Epidermal melanocyte (primary cell): ENCODE measurements around the gene CASP12.

Experiments
- DNase-seq: peaks from one replicate; pipeline ENCODE4 v3.0.0; 2011; ENCODE audit warnings: low spot score; ENCODE audit not compliant: insufficient read length

CASP12 gene

DNA sequence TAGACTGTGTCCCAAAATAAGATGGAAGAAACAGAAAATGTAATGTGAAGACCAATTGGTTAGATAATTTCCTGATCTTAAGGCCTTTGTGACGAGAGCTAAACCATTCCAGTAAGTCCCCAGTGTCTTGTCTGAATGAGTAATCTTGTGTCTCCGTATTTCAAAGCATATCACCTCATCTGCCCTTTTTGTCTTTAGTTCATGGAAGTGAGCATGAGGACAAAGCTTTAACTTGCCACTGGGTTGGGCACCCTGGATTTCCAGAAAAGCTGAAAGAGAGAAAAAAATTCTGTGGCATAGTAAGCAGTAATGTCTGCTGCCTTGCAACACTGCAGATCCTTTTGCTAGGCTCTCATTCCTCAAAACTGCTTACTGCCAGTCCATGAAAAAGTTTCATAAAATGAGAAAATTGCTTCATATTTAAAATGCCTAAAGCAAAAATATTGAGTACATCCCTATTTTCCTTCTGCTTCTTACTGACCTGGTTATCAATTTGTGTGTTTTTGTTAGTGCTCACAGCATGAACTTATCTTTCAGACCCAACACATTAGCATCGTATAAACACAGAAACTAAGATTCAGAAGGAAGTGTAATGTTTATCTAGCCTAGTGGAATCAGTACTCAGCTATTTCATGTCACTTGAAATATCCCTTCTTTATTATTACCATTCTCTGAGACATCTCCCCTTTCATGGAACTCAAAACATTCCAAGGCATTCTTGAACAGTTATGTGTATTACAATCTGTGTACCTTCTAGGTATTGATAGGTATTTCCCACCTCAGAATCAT, 5.3 kb downstream of the CASP12 start:
- no peak for DNase-seq

DNA sequence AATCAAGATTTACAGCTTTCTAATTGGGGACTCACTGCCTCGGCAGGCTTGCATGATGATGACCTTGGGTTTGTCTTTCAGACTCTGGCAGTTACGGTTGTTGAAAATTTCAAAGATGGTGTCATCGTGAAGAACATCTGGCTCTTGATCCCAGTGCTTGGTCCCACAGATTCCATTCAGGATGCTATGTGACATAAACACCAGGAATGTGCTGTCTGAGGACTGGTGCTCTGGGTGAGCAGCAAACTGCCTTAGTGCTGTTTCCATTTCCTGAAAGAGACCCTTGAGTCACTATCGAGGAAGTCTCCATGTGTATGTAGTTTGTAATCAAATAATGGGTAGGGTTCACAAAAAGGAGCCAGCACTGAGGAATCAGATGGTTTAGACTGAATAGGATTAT, 7.1 kb downstream of the CASP12 start:
- DNase-seq: no peak

DNA sequence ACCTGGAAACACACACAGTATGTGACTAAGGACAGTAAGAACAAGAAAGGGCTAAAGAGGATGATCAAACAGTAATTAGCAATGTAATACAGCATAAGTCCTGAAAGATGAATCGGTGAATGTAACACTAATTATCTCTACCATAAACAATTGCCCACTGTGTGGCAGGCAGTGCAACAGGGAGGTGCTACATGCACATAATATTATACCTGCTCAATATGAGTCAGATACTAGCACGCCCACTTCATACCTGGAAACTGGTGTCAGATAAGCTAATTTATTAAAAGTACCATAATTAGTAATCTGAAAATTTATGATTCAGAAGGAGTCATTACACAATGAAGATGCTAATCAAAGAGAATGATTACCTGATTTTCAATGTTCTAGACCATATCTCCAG, 14.9 kb downstream of the CASP12 start:
- no peak for DNase-seq

DNA sequence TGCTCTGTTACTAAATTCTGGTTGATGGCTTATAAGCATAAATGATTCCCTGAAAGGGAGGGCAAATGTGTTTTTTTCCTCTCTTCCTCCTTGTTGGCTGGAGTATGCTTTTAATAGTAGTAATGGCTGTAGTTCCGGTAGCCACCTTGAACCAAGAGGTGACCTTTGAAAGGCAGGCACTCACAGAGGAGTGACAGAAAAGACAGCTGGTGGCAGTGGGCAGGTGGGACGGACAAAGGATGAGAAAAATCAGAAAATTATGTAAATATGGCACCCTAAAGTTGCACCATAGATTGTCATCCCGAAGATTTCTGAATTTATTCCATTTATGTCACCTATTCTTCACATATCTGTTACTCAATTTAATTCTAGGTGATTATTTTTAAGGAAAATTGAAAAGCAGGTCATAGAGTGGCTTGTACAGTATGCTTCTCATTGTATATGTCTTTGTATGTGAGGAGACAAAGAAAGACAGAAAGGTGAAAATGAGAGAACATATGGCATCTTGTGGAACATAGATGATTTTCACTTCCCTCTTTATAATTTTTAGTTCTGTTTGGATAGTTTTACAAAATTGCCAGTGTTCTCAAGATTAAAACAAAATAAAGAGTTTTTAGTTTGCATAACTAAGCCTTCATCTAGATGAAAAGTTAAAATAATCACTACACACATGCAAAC, 17.0 kb downstream of the CASP12 start:
- no peak for DNase-seq

DNA sequence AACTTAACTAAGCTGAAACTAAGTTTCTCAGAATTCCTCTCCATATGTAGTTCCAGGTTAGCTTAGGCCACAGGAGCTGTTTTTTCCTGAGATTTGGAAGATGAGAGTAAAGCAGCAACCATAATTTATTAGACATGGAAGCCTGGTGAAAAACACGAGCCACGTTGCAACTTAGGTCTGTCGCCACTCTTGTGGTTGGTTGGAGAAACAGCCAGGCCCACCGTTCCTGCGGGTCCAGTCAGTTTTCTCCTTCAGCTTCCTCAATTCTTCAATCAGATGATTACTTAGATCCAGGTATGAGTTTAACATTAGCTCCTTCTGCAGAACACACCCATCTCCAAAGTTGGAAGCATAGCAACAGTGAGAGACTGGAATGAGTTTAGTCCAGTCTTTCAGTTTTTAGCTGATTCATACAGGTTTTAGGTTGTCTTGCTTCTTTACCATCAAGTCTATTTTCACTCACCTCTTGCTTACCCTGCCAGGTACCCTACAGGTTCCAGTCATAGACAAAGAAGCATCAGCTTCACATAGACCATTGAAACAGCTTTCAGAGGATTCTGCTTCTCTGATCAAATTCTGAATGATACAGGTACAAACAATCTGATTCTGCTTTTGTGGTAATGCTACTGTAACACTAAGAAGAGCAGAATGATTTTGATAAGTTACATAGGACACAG, 18.6 kb downstream of the CASP12 start:
- DNase-seq: no peak

DNA sequence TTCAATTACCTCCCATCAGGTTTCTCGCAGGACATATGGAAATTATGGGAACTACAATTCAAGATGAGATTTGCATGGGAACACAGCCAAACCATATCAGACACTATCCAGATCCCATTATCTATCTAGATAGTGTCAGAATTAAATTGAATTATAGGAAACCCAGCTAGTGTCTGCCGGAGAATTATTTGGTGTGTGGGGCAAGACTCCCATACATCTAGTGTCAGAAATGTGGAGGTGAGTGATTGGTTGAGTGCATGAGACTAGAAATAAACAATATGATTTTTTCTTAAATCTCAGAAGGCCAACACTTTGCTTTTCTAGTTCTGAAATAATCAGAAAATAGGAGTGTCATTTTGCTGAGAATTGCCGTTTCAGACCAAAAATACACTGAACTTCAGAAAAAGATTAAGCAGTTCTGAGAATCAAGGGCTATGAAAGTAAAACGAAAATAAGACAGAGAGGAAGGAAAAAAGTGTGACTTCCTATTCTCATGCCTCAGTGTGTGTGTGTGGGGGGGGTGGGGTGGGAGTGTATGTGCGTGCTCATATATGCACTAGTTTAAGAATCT, 21.3 kb downstream of the CASP12 start:
- DNase-seq: no peak

DNA sequence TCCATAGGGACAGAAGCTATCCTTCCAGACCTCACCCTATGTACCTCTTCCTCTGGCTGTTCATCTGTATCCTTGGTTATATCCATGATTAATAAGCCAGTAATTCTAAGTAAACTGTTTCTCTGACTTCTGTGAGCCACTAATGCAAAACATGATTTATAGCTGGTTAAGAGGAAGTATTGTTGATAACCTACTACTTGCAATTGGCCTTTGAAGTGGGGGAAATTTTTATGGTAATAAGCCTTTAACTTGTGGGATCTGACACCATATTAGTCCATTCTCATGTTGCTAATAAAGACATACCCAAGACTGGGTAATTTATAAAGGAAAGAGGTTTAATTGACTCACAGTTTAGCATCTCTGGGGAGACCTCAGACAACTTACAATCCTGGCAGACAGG, 21.9 kb downstream of the CASP12 start:
- no peak for DNase-seq

DNA sequence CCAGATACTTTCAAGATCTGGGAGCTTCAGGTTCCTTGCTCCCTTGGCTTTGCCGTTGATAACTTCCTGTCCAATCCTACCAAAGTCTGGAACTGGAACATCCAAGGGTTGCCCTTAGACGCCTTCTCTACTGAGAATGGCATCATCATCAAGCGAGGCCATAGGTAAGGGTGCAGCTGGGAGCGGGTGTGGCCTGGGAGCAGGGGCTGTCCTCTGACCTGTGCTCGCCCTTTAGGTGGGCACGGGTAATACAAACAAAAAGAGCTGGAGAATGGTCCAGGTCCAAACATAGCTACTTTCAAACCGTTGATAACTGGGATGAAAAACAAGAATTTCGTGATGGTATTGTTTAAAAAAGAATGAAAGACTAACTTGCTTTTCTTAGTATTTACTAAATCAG, 25.0 kb downstream of the CASP12 start:
- DNase-seq: no peak

DNA sequence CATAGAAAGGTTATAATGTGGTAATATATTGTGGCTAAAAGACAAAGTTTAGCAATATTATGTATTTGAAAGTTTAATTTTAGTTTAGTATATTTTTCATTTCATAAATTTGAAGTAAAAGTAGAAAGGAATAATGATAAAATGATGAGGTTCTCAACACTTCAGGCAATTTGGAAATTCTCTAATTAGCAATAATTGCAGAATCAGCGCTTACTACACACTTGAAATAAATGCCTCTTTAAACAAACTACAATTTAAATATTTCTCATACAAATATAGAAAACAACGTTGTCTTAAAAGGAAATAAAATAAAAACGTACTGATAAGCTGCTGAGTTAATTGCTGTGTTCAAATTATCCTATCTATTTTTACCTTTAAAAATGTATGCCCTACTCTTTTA, 25.9 kb downstream of the CASP12 start:
- DNase-seq: no peak

DNA sequence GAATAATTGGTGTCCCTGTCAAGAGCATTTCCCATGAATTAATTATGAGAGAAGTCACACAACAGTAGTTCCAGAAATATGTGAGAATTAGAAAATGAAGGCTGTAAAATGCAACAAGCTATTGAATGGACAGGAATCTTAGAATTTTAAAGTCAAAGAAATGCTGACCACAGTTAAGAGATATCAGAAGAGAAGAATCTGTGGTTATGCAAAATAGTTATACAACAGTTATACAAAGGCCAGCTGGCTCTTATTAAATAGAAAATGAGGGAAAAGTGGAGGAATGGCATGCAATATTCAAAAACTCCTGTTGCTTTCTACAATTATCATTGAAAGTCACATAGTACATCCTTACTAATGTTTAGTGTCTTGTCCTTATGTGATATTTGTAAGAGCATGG, 27.4 kb downstream of the CASP12 start:
- DNase-seq: no peak

DNA sequence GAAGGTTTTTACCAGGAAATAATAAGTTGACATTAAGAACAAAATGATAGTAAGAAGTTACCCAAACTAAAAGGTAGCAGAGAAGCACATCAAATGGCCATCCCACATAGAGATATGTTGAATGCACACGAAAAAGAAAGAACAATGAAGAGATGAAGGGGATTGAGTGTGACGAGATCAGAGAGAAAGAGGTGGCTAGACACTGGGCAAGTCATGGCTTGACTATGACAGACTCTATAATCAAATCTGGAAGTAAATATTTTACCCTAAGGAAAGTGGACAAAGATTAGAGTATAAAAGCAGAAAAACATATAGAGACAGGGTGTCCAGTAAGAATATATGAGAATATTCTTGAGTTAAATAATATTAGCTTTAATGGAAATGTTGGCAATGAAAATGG, 31.4 kb downstream of the CASP12 start:
- no peak for DNase-seq

DNA sequence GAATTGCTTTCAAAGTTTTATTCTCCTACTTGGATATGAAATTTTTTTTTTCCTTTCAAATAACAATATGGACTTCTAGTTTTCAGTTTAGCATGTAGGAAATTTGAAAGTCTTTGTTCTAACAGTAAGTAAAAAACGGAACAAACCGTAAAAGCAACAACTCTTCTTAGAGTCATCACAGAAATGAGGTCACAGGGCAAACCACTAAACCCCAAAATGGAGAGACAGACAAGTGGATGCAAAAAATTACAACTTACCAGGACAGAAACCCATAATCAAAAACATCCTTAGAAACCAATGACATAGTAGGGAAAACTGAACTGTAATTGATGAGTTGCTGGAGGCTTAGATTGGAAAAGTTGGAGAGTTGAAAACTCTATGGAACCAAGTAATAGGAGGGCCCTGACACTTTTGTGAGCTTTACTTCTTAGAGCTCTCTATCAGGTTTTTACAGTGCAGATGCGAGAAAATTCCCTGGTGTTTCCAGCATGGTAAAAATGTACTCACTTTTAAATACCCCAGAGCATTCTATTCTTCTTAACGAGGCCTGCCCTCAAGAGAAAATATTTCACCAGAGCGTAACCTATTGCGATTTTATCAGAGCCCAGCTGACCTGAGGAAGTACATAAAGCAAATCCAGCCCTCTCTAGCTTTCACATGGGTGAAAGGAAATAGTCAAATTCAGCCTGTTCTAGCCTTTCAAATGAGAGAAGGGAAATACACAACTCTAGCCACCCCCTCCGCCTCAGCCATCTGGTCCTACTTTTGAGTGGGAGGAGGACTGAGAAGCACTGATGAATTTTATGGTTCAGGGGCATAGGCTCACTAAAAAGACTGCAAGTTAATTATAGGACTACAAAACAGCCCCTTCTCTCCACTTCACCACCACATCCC, 39.1 kb downstream of the CASP12 start:
- no peak for DNase-seq

DNA sequence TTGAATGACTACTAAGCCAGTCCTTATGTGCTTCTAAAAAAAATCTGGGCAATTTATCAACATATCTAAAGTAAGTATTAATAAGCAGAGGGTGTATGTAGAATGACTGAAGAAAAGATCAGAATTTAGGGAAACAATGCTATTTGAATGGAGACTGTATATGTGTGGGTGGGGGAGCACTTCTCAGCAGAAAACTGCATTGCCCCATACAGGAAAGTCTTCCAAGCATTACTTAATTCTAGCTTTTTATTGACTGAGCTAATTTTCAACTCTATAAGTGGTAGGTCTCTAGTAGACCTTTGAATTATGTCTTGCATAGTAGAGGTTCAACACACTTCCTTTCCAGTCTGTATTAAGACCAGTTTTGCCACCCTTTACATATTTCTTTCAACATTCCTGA, 41.7 kb downstream of the CASP12 start:
- no peak for DNase-seq

DNA sequence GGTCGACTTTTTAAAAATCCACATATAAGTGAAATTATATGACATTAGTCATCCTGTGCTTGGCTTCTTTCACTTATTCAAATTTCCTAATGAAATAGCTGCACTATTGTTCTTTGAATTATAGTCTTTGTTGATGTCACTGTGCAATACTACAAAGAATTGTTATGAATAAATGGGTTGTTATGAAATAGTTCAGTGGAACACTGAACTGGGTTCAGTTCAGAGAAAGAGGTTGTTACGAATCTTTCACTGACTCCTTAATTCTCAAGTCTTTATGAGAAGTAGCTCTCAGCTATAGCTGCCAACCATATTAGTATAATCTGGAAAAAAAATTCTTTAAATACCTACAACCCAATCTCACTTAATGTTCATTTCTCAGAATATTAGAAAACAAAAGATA, 42.3 kb downstream of the CASP12 start:
- no peak for DNase-seq

DNA sequence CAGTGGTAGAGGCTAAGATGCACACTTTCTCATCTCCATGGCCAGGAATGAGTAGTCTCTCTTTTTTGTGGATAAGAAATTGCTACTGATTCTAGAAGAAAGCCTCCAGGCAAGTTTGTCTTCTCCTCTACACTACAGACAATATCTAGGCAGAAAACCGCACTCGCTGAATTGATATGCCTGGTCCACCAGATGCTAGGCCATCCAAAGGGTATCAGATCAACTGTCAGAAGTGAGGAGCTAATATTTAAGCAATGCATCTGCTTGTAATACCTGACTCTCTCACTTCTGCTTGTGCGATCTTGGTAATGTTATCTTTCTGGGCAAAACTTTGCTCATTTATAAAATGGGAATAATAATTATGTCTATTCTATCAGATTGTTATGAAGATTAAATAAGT, 45.0 kb downstream of the CASP12 start:
- no peak for DNase-seq

DNA sequence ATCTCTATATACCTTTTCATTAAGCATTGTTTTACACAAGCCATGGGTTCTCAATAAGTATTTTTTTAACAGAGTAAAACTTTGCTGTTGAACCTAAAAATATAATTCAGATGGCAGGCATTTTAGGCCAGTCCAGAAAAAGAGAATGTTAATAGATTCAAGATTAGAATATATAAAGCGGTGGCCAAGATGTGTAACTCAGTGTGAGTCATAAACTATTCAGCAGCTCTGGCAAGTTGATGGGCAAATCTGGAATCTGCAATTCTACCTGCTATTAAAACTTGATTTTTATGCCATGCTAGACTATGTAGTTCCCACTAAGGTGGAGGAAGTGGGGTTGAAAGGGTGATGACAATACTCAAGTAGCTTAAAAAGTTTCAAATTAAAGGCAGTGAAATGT, 45.4 kb downstream of the CASP12 start:
- no peak for DNase-seq

DNA sequence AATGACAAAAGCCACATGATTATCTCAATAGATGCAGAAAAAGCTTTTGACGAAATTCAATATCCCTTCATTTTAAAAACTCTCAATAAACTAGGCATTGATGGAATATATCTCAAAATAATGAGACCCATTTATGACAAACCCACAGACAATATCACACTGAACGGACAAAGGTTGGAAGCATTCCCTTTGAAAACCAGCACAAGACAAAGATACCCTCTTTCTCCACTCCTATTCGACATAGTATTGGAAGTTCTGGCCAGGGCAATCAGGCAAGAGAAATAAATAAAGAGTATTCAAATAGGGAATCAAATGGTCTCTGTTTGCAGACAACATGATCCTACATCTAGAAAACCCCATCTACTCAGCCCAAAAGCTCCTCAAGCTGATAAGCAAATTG, 52.0 kb downstream of the CASP12 start:
- DNase-seq: no peak

DNA sequence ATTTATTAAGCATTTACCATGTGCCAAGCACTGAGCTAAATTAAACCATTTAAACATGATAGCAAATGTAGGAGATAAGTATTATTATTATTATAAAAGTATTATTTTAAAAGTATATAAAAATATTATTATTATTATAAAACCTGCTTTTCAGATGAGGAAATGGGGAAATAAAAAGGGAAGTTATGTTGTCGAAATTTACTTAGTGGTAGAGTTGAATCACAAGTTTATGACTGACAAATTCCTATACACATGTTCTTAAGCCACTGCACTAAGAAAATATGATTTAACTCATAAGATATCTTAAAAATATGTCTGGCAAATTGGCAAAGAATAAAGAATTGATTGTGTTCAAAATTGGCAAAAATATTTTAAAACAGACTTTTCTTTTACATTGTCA, 53.8 kb downstream of the CASP12 start:
- no peak for DNase-seq

DNA sequence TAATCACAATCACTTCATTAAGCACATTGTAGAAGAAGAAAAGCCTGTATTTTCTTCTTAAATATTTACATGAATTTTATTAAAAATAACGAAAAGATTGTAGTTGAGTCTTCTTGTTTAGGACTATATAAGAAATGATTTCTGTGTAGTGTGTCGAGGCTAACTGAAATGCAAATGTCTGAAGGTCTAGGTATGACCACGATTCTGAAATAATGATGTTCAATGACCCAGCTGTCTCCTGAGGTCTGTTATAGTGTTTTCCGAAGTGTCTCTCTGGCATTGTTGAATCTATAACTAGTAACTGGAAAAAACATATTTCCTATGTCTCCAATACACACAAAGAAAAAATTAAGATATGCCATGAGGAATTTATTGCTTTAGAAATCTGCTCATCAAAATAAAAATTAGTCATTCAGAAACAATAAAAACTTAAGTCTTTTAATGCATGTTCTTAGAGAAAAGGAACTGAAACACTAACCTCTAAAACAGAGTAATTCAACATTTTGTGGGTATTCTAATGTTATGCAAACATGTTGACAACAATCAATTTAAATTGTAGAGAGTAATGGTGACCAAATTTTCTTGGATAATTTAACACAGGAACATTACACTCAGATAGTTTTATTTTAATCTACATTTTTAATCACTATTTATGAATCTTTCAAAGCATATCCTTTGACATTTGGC, 55.0 kb downstream of the CASP12 start:
- DNase-seq: no peak

DNA sequence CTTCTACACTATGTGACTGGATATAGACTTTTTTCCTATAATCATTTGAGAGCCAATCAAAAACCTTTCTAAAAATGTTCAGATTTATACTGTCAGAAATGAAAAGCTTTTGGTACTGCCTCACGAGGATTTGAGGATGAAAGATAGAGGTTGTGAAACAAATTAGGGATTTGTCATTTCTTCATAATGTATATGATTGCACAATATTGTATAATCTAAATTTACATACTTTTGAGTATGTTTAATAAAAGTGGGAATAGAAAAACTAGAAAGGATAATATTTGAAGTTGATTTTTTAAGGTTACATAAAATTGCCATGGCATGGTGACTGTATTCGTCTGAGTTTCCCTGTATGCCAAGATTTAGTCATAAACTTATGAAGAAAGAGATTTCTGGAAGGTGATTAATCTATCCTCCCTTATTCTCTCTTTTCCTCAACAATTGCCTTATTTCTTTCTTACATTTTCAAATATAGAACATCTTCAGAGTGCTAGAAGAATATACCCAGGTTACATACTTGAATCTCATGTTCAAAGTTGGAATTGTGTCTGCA, 56.2 kb downstream of the CASP12 start:
- no peak for DNase-seq
